H9 (cell line): ENCODE measurements around the gene LINC00305. TPM values are rescaled to one million over a fixed set of nuclear protein-coding genes. Genes with fewer than 3 reads are reported as not detected.

Source experiments
- DNase-seq: peaks from one replicate; pipeline ENCODE4 v3.0.0-alpha.2; 2017
- H2AFZ ChIP-seq: one replicate; pipeline ENCODE4 v1.6.1; 2013; ENCODE audit warnings: mild to moderate bottlenecking, low read length, control low read depth, moderate library complexity
- H2AK5ac ChIP-seq: 2 replicates; pipeline ENCODE4 v1.6.1; 2013; ENCODE audit warnings: low read length, control low read depth, mixed read lengths; ENCODE audit not compliant: insufficient read length
- H2BK120ac ChIP-seq: one replicate; pipeline ENCODE4 v1.6.1; 2013; ENCODE audit warnings: low read depth, mild to moderate bottlenecking, low read length, control low read depth, inconsistent platforms; ENCODE audit not compliant: poor library complexity, severe bottlenecking
- H2BK12ac ChIP-seq: 2 replicates; pipeline ENCODE4 v1.6.1; 2013; ENCODE audit warnings: low read length, control low read depth, mixed read lengths, low read depth; ENCODE audit not compliant: insufficient read length
- H2BK15ac ChIP-seq: 2 replicates; pipeline ENCODE4 v1.6.1; 2013; ENCODE audit warnings: low read depth, low read length, control low read depth
- H2BK20ac ChIP-seq: one replicate; pipeline ENCODE4 v1.6.1; 2013; ENCODE audit warnings: low read depth, mild to moderate bottlenecking, low read length, control low read depth, inconsistent platforms; ENCODE audit not compliant: poor library complexity, severe bottlenecking
- H2BK5ac ChIP-seq: 2 replicates; pipeline ENCODE4 v1.6.1; 2013; ENCODE audit warnings: low read length, control low read depth, mixed read lengths; ENCODE audit not compliant: insufficient read length
- H3K14ac ChIP-seq: 2 replicates; pipeline ENCODE4 v1.6.1; 2013; ENCODE audit warnings: low read length, control low read depth; ENCODE audit not compliant: insufficient read depth
- H3K18ac ChIP-seq: 2 replicates; pipeline ENCODE4 v1.6.1; 2013; ENCODE audit warnings: low read depth, mild to moderate bottlenecking, mixed read lengths, low read length, control low read depth; ENCODE audit not compliant: insufficient read length
- H3K23ac ChIP-seq: 2 replicates; pipeline ENCODE4 v1.6.1; 2013; ENCODE audit warnings: low read length, control low read depth, mixed read lengths, low read depth; ENCODE audit not compliant: insufficient read length
- H3K23me2 ChIP-seq: 2 replicates; pipeline ENCODE4 v1.6.1; 2013; ENCODE audit warnings: low read depth, mild to moderate bottlenecking, mixed read lengths, low read length, control low read depth; ENCODE audit not compliant: insufficient read length, poor library complexity, severe bottlenecking
- H3K27ac ChIP-seq: 2 replicates; pipeline ENCODE4 v1.5.1; 2013; ENCODE audit warnings: low read length, control low read depth, mixed read lengths, low read depth; ENCODE audit not compliant: insufficient read length
- H3K27me3 ChIP-seq: 2 replicates; pipeline ENCODE4 v1.6.1; 2013; ENCODE audit warnings: low read length, control low read depth, inconsistent platforms; ENCODE audit not compliant: insufficient read depth
- H3K4ac ChIP-seq: 2 replicates; pipeline ENCODE4 v1.6.1; 2013; ENCODE audit warnings: low read depth, mild to moderate bottlenecking, control low read depth, inconsistent platforms, low read length, moderate library complexity
- H3K4me1 ChIP-seq: 2 replicates; pipeline ENCODE4 v1.6.1; 2013; ENCODE audit warnings: low read length, control low read depth, inconsistent platforms; ENCODE audit not compliant: insufficient read depth
- H3K4me2 ChIP-seq: 2 replicates; pipeline ENCODE4 v1.6.1; 2013; ENCODE audit warnings: low read length, control low read depth, mixed read lengths; ENCODE audit not compliant: insufficient read length, insufficient read depth
- H3K56ac ChIP-seq: 2 replicates; pipeline ENCODE4 v1.6.1; 2013; ENCODE audit warnings: low read depth, mild to moderate bottlenecking, mixed read lengths, low read length, control low read depth; ENCODE audit not compliant: insufficient read length
- H3K79me1 ChIP-seq: 2 replicates; pipeline ENCODE4 v1.6.1; 2013; ENCODE audit warnings: low read depth, mild to moderate bottlenecking, moderate library complexity, low read length, control low read depth, inconsistent platforms; ENCODE audit not compliant: insufficient read depth, poor library complexity, severe bottlenecking
- H3K79me2 ChIP-seq: 2 replicates; pipeline ENCODE4 v1.6.1; 2013; ENCODE audit warnings: low read length, control low read depth, inconsistent platforms; ENCODE audit not compliant: insufficient read depth
- H3K9ac ChIP-seq: 2 replicates; pipeline ENCODE4 v1.6.1; 2013; ENCODE audit warnings: low read length, control low read depth, mixed read lengths; ENCODE audit not compliant: insufficient read length; ENCODE audit errors: extremely low read depth
- H3K9me3 ChIP-seq: one replicate; pipeline ENCODE4 v1.6.1; 2013; ENCODE audit warnings: low read depth, low read length, inconsistent platforms; ENCODE audit not compliant: control insufficient read depth
- H3T11ph ChIP-seq: one replicate; pipeline ENCODE4 v1.6.1; 2013; ENCODE audit warnings: mild to moderate bottlenecking, low read length, control low read depth, inconsistent platforms
- H4K20me1 ChIP-seq: one replicate; pipeline ENCODE4 v1.6.1; 2013; ENCODE audit not compliant: control insufficient read depth, insufficient read length, insufficient read depth
- H4K5ac ChIP-seq: 2 replicates; pipeline ENCODE4 v1.6.1; 2013; ENCODE audit warnings: low read depth, mild to moderate bottlenecking, mixed read lengths, low read length, control low read depth; ENCODE audit not compliant: insufficient read length
- H4K8ac ChIP-seq: replicated peaks from 2 replicates; pipeline ENCODE4 v1.6.1; 2013; ENCODE audit warnings: low read length, control low read depth, mixed read lengths, low read depth; ENCODE audit not compliant: insufficient read length
- H4K91ac ChIP-seq: 2 replicates; pipeline ENCODE4 v1.6.1; 2013; ENCODE audit warnings: low read depth, mild to moderate bottlenecking, moderate library complexity, mixed read lengths, low read length, control low read depth; ENCODE audit not compliant: insufficient read length
- H3K27ac Mint-ChIP-seq, 3 experiments: 2 replicates in 2 of 3; 3 replicates in 1 of 3; pipeline ENCODE4 v1.8.0; 2020 to 2021; ENCODE audit warnings: mixed read lengths in 3 of 3, mild to moderate bottlenecking in 1 of 3, moderate library complexity in 1 of 3
- H3K27me3 Mint-ChIP-seq: 2 replicates; pipeline ENCODE4 v1.8.0; 2021; ENCODE audit warnings: low read depth, mild to moderate bottlenecking, moderate library complexity, mixed read lengths
- H3K36me3 Mint-ChIP-seq, 3 experiments: 2 replicates in 2 of 3; 3 replicates in 1 of 3; pipeline ENCODE4 v1.8.0; 2020 to 2021; ENCODE audit warnings: low read depth in 3 of 3, mixed read lengths in 3 of 3; ENCODE audit not compliant: insufficient read depth in 1 of 3
- H3K4me1 Mint-ChIP-seq, 2 experiments: 2 replicates each; pipeline ENCODE4 v1.8.0; 2020; ENCODE audit warnings: mixed read lengths in 2 of 2
- H3K4me3 Mint-ChIP-seq, 2 experiments: 2 replicates in 1 of 2; 3 replicates in 1 of 2; pipeline ENCODE4 v1.8.0; 2020 to 2021; ENCODE audit warnings: mild to moderate bottlenecking in 2 of 2, mixed read lengths in 2 of 2, moderate library complexity in 1 of 2
- H3K9me3 Mint-ChIP-seq, 2 experiments: 2 replicates in 1 of 2; 3 replicates in 1 of 2; pipeline ENCODE4 v1.8.0; 2020; ENCODE audit warnings: mild to moderate bottlenecking in 2 of 2, mixed read lengths in 2 of 2, moderate library complexity in 1 of 2
- WGBS: extraction: QIAGEN DNeasy Blood & Tissue Kit; methylation state at CpG from one replicate; pipeline ENCODE4 v1.1.7; 2013; ENCODE audit warnings: missing lambda C conversion rate, low lambda C conversion rate, mixed read lengths; ENCODE audit not compliant: insufficient read length; ENCODE audit errors: extremely low coverage; 5-methylcytosine and 5-hydroxymethylcytosine counted together
- total RNA-seq: library from RNA; stranded (reverse); gene quantifications from 2 replicates; pipeline ENCODE4 v1.2.1, GENCODE V29; 2021
- TF ChIP-seq, protein P1 (sequence below): fragments of 200-600 bp; sonication (generic); conservative IDR thresholded peaks from 3 replicates; pipeline ENCODE4 v1.8.0; 2021; ENCODE audit warnings: antibody characterized with exemption, mild to moderate bottlenecking

LINC00305 gene
- total RNA-seq, 1 experiment from 2014 or later: not detected

DNA sequence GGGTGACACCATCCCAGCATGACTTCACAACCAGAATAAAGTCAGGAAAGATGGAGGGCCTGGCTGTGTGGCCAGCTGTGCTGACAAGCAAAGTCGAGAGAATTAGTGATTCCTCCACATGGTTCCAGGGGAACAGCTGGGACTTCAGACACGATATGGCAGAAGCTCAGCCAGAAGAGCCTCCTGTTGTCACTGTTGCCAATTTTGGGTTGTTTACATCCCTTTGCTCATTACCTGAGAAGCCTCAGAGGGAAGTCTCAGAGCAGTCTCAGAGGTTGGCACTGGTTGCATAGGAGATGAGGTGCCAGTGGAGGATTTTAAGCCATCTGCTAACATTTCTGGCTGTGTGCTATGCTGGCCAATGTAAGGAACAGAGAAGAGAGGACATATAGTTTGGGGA lies 16.0 kb downstream of the LINC00305 start:
- no peak overlapping the region for H3K23ac ChIP-seq
- no peaks in the 10 kb centered on the region for H3K9me3 ChIP-seq
- H3K79me1 ChIP-seq: no peaks in the 10 kb centered on the region
- no peak overlapping the region for H4K8ac ChIP-seq
- H3K56ac ChIP-seq: no peak overlapping the region
- DNase-seq: no peak
- no peak overlapping the region for H2AK5ac ChIP-seq
- H3K14ac ChIP-seq: no peak overlapping the region
- no peak overlapping the region for H3K4me2 ChIP-seq
- H3K27ac Mint-ChIP-seq: peak overlapping the region in 2 of 3 experiments; percentile 62 to 86; a peak in 6 of 7 replicates
- TF ChIP-seq, protein P1, sequence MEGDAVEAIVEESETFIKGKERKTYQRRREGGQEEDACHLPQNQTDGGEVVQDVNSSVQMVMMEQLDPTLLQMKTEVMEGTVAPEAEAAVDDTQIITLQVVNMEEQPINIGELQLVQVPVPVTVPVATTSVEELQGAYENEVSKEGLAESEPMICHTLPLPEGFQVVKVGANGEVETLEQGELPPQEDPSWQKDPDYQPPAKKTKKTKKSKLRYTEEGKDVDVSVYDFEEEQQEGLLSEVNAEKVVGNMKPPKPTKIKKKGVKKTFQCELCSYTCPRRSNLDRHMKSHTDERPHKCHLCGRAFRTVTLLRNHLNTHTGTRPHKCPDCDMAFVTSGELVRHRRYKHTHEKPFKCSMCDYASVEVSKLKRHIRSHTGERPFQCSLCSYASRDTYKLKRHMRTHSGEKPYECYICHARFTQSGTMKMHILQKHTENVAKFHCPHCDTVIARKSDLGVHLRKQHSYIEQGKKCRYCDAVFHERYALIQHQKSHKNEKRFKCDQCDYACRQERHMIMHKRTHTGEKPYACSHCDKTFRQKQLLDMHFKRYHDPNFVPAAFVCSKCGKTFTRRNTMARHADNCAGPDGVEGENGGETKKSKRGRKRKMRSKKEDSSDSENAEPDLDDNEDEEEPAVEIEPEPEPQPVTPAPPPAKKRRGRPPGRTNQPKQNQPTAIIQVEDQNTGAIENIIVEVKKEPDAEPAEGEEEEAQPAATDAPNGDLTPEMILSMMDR: no peak
- peaks cover 6% of the 10 kb centered on the region; the same call in 1 of the 2 replicates for H3K4me1 ChIP-seq
- no peak overlapping the region for H2BK5ac ChIP-seq
- H2AFZ ChIP-seq: no peak overlapping the region
- no peak overlapping the region for H3K27ac ChIP-seq
- H2BK12ac ChIP-seq: peak overlapping the region; percentile 17
- H3K4ac ChIP-seq: no peak overlapping the region
- no peaks in the 10 kb centered on the region for H3K27me3 ChIP-seq
- no peaks in the 10 kb centered on the region for H3K79me2 ChIP-seq
- no peak overlapping the region for H2BK120ac ChIP-seq
- H3K18ac ChIP-seq: no peak overlapping the region
- no peaks in the 10 kb centered on the region for H3K23me2 ChIP-seq
- H3K4me1 Mint-ChIP-seq: peaks cover 29 to 37% of the 10 kb centered on the region in 2 experiments
- H4K91ac ChIP-seq: peak overlapping the region; percentile 76
- peaks cover 0 to 2% of the 10 kb centered on the region in 2 experiments; a peak in 1 of 5 replicates for H3K9me3 Mint-ChIP-seq
- H4K5ac ChIP-seq: no peak overlapping the region
- H3K27me3 Mint-ChIP-seq: no peaks in the 10 kb centered on the region
- no peak overlapping the region for H3K9ac ChIP-seq
- no peaks in the 10 kb centered on the region for H4K20me1 ChIP-seq
- no CpG with 5 or more reads among the region's 2 CpGs for WGBS
- H3K4me3 Mint-ChIP-seq: no peak overlapping the region
- no peak overlapping the region for H2BK20ac ChIP-seq
- no peak overlapping the region for H2BK15ac ChIP-seq
- H3K36me3 Mint-ChIP-seq: peaks cover 0 to 5% (median 2%) of the 10 kb centered on the region in 3 experiments; a peak in 2 of 7 replicates
- no peak overlapping the region for H3T11ph ChIP-seq
